Activated CD4-positive, alpha-beta T cell treated with anti-CD3 and anti-CD28 coated beads, Interleukin-2, amount 10 ng/mL, durations not matched to agents 7 days and 5 days (primary cell): ENCODE results near the gene UBE2H. TPM values are rescaled to one million over a fixed set of nuclear protein-coding genes. Genes with fewer than 3 reads are reported as not detected.
A peak's percentile ranks its signal among the peaks of the same experiment; 100 is the strongest.

Source experiments
- CTCF ChIA-PET: fragments of 350-600 bp; sonication (Branson Sonifier 250); formaldehyde crosslinking; loops from one replicate; lab custom pipeline; 2021; ENCODE audit warnings: antibody characterized with exemption; lab: Charles Lee
- POLR2A ChIA-PET: fragments of 350-600 bp; sonication (Branson Sonifier 250); formaldehyde crosslinking; loops from one replicate; lab custom pipeline; 2021; ENCODE audit warnings: antibody characterized with exemption; lab: Charles Lee
- DNase-seq: peaks from one replicate; pipeline ENCODE4 v3.0.0-alpha.2; 2020
- H3K27ac Mint-ChIP-seq: one replicate; pipeline ENCODE4 v1.8.0; 2021; ENCODE audit warnings: mild to moderate bottlenecking, moderate library complexity, mixed read lengths
- H3K27me3 Mint-ChIP-seq: one replicate; pipeline ENCODE4 v1.8.0; 2021; ENCODE audit warnings: mixed read lengths
- H3K36me3 Mint-ChIP-seq: one replicate; pipeline ENCODE4 v1.8.0; 2021; ENCODE audit warnings: low read depth, mixed read lengths
- H3K4me1 Mint-ChIP-seq: one replicate; pipeline ENCODE4 v1.8.0; 2021; ENCODE audit warnings: mixed read lengths
- H3K4me3 Mint-ChIP-seq: one replicate; pipeline ENCODE4 v1.8.0; 2021; ENCODE audit warnings: mild to moderate bottlenecking, moderate library complexity, mixed read lengths
- H3K9me3 Mint-ChIP-seq: one replicate; pipeline ENCODE4 v1.8.0; 2021; ENCODE audit warnings: mixed read lengths
- total RNA-seq, 2 experiments: library from RNA; stranded (reverse); gene quantifications; one replicate each; pipeline ENCODE4 v1.2.3, GENCODE V29; 2021

UBE2H gene
- 10 to 100 TPM; 34.9 to 40.3 TPM for total RNA-seq

GRCh38 chr7:129952653-129953560 lies at the start of gene UBE2H:
Gene UBE2H (minus strand): TSS chr7:129952960. CDS start chr7:129952555, 405 bp downstream.
- peak; percentile 90 for DNase-seq
- Mint-ChIP-seq H3K4me1 (peaks cover 14% of the 10 kb centered on the region), H3K27me3 (no peaks in the 10 kb centered on the region), H3K27ac (peak within 1 kb of the TSS; percentile 100), H3K9me3 (no peaks in the 10 kb centered on the region), H3K4me3 (peak within 1 kb of the TSS; percentile 97), H3K36me3 (peaks cover 2% of the 10 kb centered on the region)
- POLR2A ChIA-PET = no interaction called here
- CTCF ChIA-PET = no interaction called here

GRCh38 chr7:129998446-129998845 lies 45.7 kb upstream of the UBE2H start:
- Mint-ChIP-seq H3K27me3 (no peaks in the 10 kb centered on the region), H3K36me3 (no peaks in the 10 kb centered on the region), H3K4me3 (no peak overlapping the region), H3K9me3 (no peaks in the 10 kb centered on the region), H3K4me1 (no peaks in the 10 kb centered on the region), H3K27ac (no peak overlapping the region)
- DNase-seq = no peak
- CTCF ChIA-PET = interaction anchor here (0.6 to 0.9 kb wide), 2 partner anchors 670 to 742 kb away, joined by 3 read pairs; no protein-coding TSS in a partner anchor
- POLR2A ChIA-PET = no interaction called here

- Mint-ChIP-seq H3K27ac (no peak overlapping the region), H3K36me3 (no peaks in the 10 kb centered on the region), H3K4me1 (no peaks in the 10 kb centered on the region), H3K4me3 (no peak overlapping the region), H3K27me3 (no peaks in the 10 kb centered on the region), H3K9me3 (no peaks in the 10 kb centered on the region)
- CTCF ChIA-PET = no interaction called here
- no peak for DNase-seq
- POLR2A ChIA-PET = no interaction called here
Measured at GRCh38 chr7:129997285-129997684, 44.5 kb upstream of the UBE2H start.

GRCh38 chr7:129993275-129993674 lies 40.5 kb upstream of the UBE2H start:
- no peaks in the 10 kb centered on the region for H3K36me3 Mint-ChIP-seq
- no peak for DNase-seq
- H3K4me1 Mint-ChIP-seq = peaks cover 4% of the 10 kb centered on the region
- H3K9me3 Mint-ChIP-seq = no peaks in the 10 kb centered on the region
- H3K4me3 Mint-ChIP-seq = no peak overlapping the region
- ChIA-PET CTCF (interaction anchor here (0.6 to 1.0 kb wide), 2 partner anchors 18 to 974 kb away, joined by 3 to 7 read pairs; no protein-coding TSS in a partner anchor), POLR2A (no interaction called here)
- no peaks in the 10 kb centered on the region for H3K27me3 Mint-ChIP-seq
- H3K27ac Mint-ChIP-seq = no peak overlapping the region

- Mint-ChIP-seq H3K36me3 (no peaks in the 10 kb centered on the region), H3K27me3 (no peaks in the 10 kb centered on the region), H3K4me1 (peaks cover 4% of the 10 kb centered on the region), H3K27ac (no peak overlapping the region), H3K9me3 (no peaks in the 10 kb centered on the region), H3K4me3 (no peak overlapping the region)
- POLR2A ChIA-PET = no interaction called here
- no peak for DNase-seq
- CTCF ChIA-PET = interaction anchor here (1.4 kb wide), 1 partner anchor 9 kb away, joined by 5 read pairs; no protein-coding TSS in a partner anchor
Measured at GRCh38 chr7:129990403-129991192, 37.8 kb upstream of the UBE2H start.

GRCh38 chr7:129989466-129989865 lies 36.7 kb upstream of the UBE2H start:
- Mint-ChIP-seq H3K4me3 (no peak overlapping the region), H3K36me3 (no peaks in the 10 kb centered on the region), H3K9me3 (no peaks in the 10 kb centered on the region), H3K27me3 (no peaks in the 10 kb centered on the region), H3K4me1 (peaks cover 4% of the 10 kb centered on the region), H3K27ac (peak overlapping the region; percentile 46)
- CTCF ChIA-PET = no interaction called here
- DNase-seq = no peak
- POLR2A ChIA-PET = no interaction called here

GRCh38 chr7:129986600-129986999 lies 33.8 kb upstream of the UBE2H start:
- ChIA-PET POLR2A (no interaction called here), CTCF (interaction anchor here (0.6 kb wide), 1 partner anchor 227 kb away, joined by 3 read pairs; no protein-coding TSS in a partner anchor)
- no peaks in the 10 kb centered on the region for H3K36me3 Mint-ChIP-seq
- DNase-seq = no peak
- peaks cover 4% of the 10 kb centered on the region for H3K27me3 Mint-ChIP-seq
- no peak overlapping the region for H3K27ac Mint-ChIP-seq
- H3K4me3 Mint-ChIP-seq = no peak overlapping the region
- H3K9me3 Mint-ChIP-seq = no peaks in the 10 kb centered on the region
- peaks cover 4% of the 10 kb centered on the region for H3K4me1 Mint-ChIP-seq

GRCh38 chr7:129980667-129981066 lies 27.9 kb upstream of the UBE2H start:
- Mint-ChIP-seq H3K9me3 (no peaks in the 10 kb centered on the region), H3K4me3 (no peak overlapping the region), H3K27ac (no peak overlapping the region), H3K4me1 (no peaks in the 10 kb centered on the region), H3K36me3 (no peaks in the 10 kb centered on the region), H3K27me3 (peaks cover 4% of the 10 kb centered on the region)
- CTCF ChIA-PET = interaction anchor here (1.5 kb wide), 1 partner anchor 155 kb away, joined by 3 read pairs; no protein-coding TSS in a partner anchor
- POLR2A ChIA-PET = no interaction called here
- no peak for DNase-seq

- H3K27me3 Mint-ChIP-seq = no peaks in the 10 kb centered on the region
- H3K4me3 Mint-ChIP-seq = no peak overlapping the region
- no peak overlapping the region for H3K27ac Mint-ChIP-seq
- DNase-seq = no peak
- H3K36me3 Mint-ChIP-seq = no peaks in the 10 kb centered on the region
- ChIA-PET POLR2A (no interaction called here), CTCF (no interaction called here)
- H3K4me1 Mint-ChIP-seq = no peaks in the 10 kb centered on the region
- no peaks in the 10 kb centered on the region for H3K9me3 Mint-ChIP-seq
Measured at GRCh38 chr7:129975309-129975708, 22.5 kb upstream of the UBE2H start.

- no peak overlapping the region for H3K27ac Mint-ChIP-seq
- no peaks in the 10 kb centered on the region for H3K4me1 Mint-ChIP-seq
- POLR2A ChIA-PET = no interaction called here
- CTCF ChIA-PET = interaction anchor here (1.7 to 2.3 kb wide), 2 partner anchors 11 to 42 kb away, joined by 4 read pairs; no protein-coding TSS in a partner anchor
- H3K36me3 Mint-ChIP-seq = no peaks in the 10 kb centered on the region
- H3K27me3 Mint-ChIP-seq = no peaks in the 10 kb centered on the region
- H3K9me3 Mint-ChIP-seq = no peaks in the 10 kb centered on the region
- no peak for DNase-seq
- no peak overlapping the region for H3K4me3 Mint-ChIP-seq
Measured at GRCh38 chr7:129970816-129971215, 18.1 kb upstream of the UBE2H start.

- H3K4me3 Mint-ChIP-seq = no peak overlapping the region
- no peaks in the 10 kb centered on the region for H3K36me3 Mint-ChIP-seq
- ChIA-PET POLR2A (no interaction called here), CTCF (interaction anchor here (0.6 to 2.3 kb wide), 3 partner anchors 10 to 549 kb away, joined by 4 to 5 read pairs (median 4); no protein-coding TSS in a partner anchor)
- no peak for DNase-seq
- no peaks in the 10 kb centered on the region for H3K27me3 Mint-ChIP-seq
- no peaks in the 10 kb centered on the region for H3K4me1 Mint-ChIP-seq
- no peaks in the 10 kb centered on the region for H3K9me3 Mint-ChIP-seq
- H3K27ac Mint-ChIP-seq = no peak overlapping the region
Measured at GRCh38 chr7:129969881-129970446, 17.2 kb upstream of the UBE2H start.

- CTCF ChIA-PET = interaction anchor here (2.3 kb wide), 1 partner anchor 9 kb away, joined by 4 read pairs; no protein-coding TSS in a partner anchor
Measured at GRCh38 chr7:129968592-129969383, 16.0 kb upstream of the UBE2H start.

More at GRCh38 chr7:129968592-129969383, 16.0 kb upstream of the UBE2H start:
- Mint-ChIP-seq H3K9me3 (no peaks in the 10 kb centered on the region), H3K36me3 (no peaks in the 10 kb centered on the region), H3K27me3 (no peaks in the 10 kb centered on the region), H3K4me1 (no peaks in the 10 kb centered on the region), H3K4me3 (no peak overlapping the region), H3K27ac (no peak overlapping the region)
- no peak for DNase-seq
- POLR2A ChIA-PET = no interaction called here
